ENCODE data around the gene PALLD. TPM values are rescaled to one million over a fixed set of nuclear protein-coding genes. Genes with fewer than 3 reads are reported as not detected.

The PALLD gene
- total RNA-seq, 3 donors from 2014 or later: 112 to 663 (median 150) TPM

- no peak for TF ChIP-seq CTCF (IDR thresholded peaks at IDR 0.05)
- Histone ChIP-seq H3K9me3 (no peaks in the 10 kb centered on the region), H3K4me1 (ENCODE audit: low read depth) (no peaks in the 10 kb centered on the region), H3K36me3 (ENCODE audit: low read depth) (no peaks in the 10 kb centered on the region), H3K4me3 (no peak overlapping the region)
- no peak for DNase-seq
- intact Hi-C loops (cut with DNase I, micrococcal nuclease): no loop called here
- ATAC-seq: no peak
Observed at GRCh38 chr4:168648494-168648893, 151.6 kb downstream of the PALLD start.

- TF ChIP-seq CTCF (IDR thresholded peaks at IDR 0.05): no peak
- Histone ChIP-seq H3K9me3 (no peaks in the 10 kb centered on the region), H3K4me3 (no peak overlapping the region), H3K4me1 (ENCODE audit: low read depth) (no peaks in the 10 kb centered on the region), H3K36me3 (ENCODE audit: low read depth) (no peaks in the 10 kb centered on the region)
- ATAC-seq: no peak
- DNase-seq: no peak
- intact Hi-C loops (cut with DNase I, micrococcal nuclease): no loop called here
Observed at GRCh38 chr4:168648929-168649328, 152.1 kb downstream of the PALLD start.

- H3K36me3 ChIP-seq (ENCODE audit: low read depth): no peaks in the 10 kb centered on the region
- H3K9me3 ChIP-seq: no peaks in the 10 kb centered on the region
- TF ChIP-seq CTCF (IDR thresholded peaks at IDR 0.05): no peak
- DNase-seq: no peak
- H3K4me3 ChIP-seq: no peak overlapping the region
- no peaks in the 10 kb centered on the region for H3K4me1 ChIP-seq (ENCODE audit: low read depth)
- intact Hi-C loops (cut with DNase I, micrococcal nuclease): no loop called here
- no peak for ATAC-seq
Observed at GRCh38 chr4:168651374-168651773, 154.5 kb downstream of the PALLD start.

GRCh38 chr4:168651864-168652263, 155.0 kb downstream of the PALLD start:
- Histone ChIP-seq H3K4me1 (ENCODE audit: low read depth) (no peaks in the 10 kb centered on the region), H3K36me3 (ENCODE audit: low read depth) (no peaks in the 10 kb centered on the region), H3K4me3 (no peak overlapping the region), H3K9me3 (no peaks in the 10 kb centered on the region)
- ATAC-seq (no peak), DNase-seq (no peak)
- intact Hi-C loops (cut with DNase I, micrococcal nuclease): no loop called here
- no peak for TF ChIP-seq CTCF (IDR thresholded peaks at IDR 0.05)

- DNase-seq (no peak), ATAC-seq (no peak)
- no peak for TF ChIP-seq CTCF (IDR thresholded peaks at IDR 0.05)
- intact Hi-C loops (cut with DNase I, micrococcal nuclease): no loop called here
- Histone ChIP-seq H3K36me3 (ENCODE audit: low read depth) (no peaks in the 10 kb centered on the region), H3K9me3 (no peaks in the 10 kb centered on the region), H3K4me3 (no peak overlapping the region), H3K4me1 (ENCODE audit: low read depth) (no peaks in the 10 kb centered on the region)
Observed at GRCh38 chr4:168652755-168653154, 155.9 kb downstream of the PALLD start.

Measured in mucosa of descending colon (tissue), 3 donors.